T-cell (primary cell): Measurements from ENCODE around the gene TESMIN. TPM values are rescaled to one million over a fixed set of nuclear protein-coding genes. Genes with fewer than 3 reads are reported as not detected.

Experiments used
- ATAC-seq, 4 experiments: fragments of 200-7000 bp in 3 of 4; fragments of 150-1000 bp in 1 of 4; cut with Tn5 transposase; replicated peaks in 1 of 4; 1 replicate in 3 of 4; 2 replicates in 1 of 4; pipeline ENCODE4 v1.10.0; 2021; ENCODE audit warnings: moderate library complexity in 3 of 4, mild to moderate bottlenecking in 2 of 4, moderate number of reproducible peaks in 1 of 4
- CTCF ChIA-PET, 2 donors: fragments of 300-600 bp; sonication (Branson Sonifier 250); formaldehyde crosslinking; loops; one replicate each; lab custom pipeline; 2022; ENCODE audit warnings: antibody characterized with exemption in 2 of 2; lab: Charles Lee
- POLR2A ChIA-PET, 2 donors: fragments of 300-600 bp; sonication (Branson Sonifier 250); formaldehyde crosslinking; loops; one replicate each; lab custom pipeline; 2022; ENCODE audit warnings: antibody characterized with exemption in 2 of 2; lab: Charles Lee
- DNase-seq, 35 experiments: peaks; one replicate each; pipeline versions ENCODE4 v3.0.0 to v3.0.0-alpha.2; 2013 to 2023
- H3K27ac ChIP-seq: one replicate; pipeline ENCODE4 v1.5.1; 2013; ENCODE audit warnings: low read length
- H3K27me3 ChIP-seq, 2 experiments: replicated peaks in 1 of 2; 1 replicate in 1 of 2; 2 replicates in 1 of 2; pipeline versions ENCODE4 v1.6.1 to v1.7.0; 2013; ENCODE audit warnings: low read length in 1 of 2, mixed read lengths in 1 of 2; ENCODE audit not compliant: control insufficient read depth in 2 of 2, insufficient read depth in 2 of 2; ENCODE audit errors: extremely low read depth in 1 of 2
- H3K36me3 ChIP-seq, 2 donors: 1 replicate in 1 of 2; 2 replicates in 1 of 2; pipeline versions ENCODE4 v1.6.1 to v1.7.0; 2013; ENCODE audit warnings: low read length in 1 of 2; ENCODE audit not compliant: control insufficient read depth in 2 of 2, insufficient read depth in 1 of 2; ENCODE audit errors: extremely low read depth in 1 of 2
- H3K4me1 ChIP-seq, 2 experiments: 1 replicate in 1 of 2; 2 replicates in 1 of 2; pipeline versions ENCODE4 v1.6.1 to v1.7.0; 2013; ENCODE audit warnings: low read length in 2 of 2, mixed read lengths in 1 of 2; ENCODE audit not compliant: insufficient read depth in 2 of 2, control insufficient read depth in 1 of 2; ENCODE audit errors: extremely low read depth in 1 of 2
- H3K4me3 ChIP-seq, 2 donors: 1 replicate in 1 of 2; 2 replicates in 1 of 2; pipeline versions ENCODE4 v1.5.1 to v1.7.0; 2013; ENCODE audit warnings: mild to moderate bottlenecking in 2 of 2, low read length in 1 of 2, moderate library complexity in 1 of 2; ENCODE audit not compliant: control insufficient read depth in 1 of 2; ENCODE audit errors: extremely low read depth in 1 of 2
- H3K9me3 ChIP-seq: 2 replicates; pipeline ENCODE4 v1.7.0; 2013
- H3K27ac Mint-ChIP-seq, 2 donors: one replicate each; pipeline ENCODE4 v1.8.0; 2020 to 2021; ENCODE audit warnings: mild to moderate bottlenecking in 2 of 2, mixed read lengths in 2 of 2
- H3K27me3 Mint-ChIP-seq, 2 donors: one replicate each; pipeline ENCODE4 v1.8.0; 2021 to 2022; ENCODE audit warnings: mixed read lengths in 2 of 2
- H3K36me3 Mint-ChIP-seq: one replicate; pipeline ENCODE4 v1.8.0; 2021; ENCODE audit warnings: mixed read lengths
- H3K4me1 Mint-ChIP-seq, 3 donors: one replicate each; pipeline ENCODE4 v1.8.0; 2020 to 2022; ENCODE audit warnings: mixed read lengths in 3 of 3, mild to moderate bottlenecking in 1 of 3
- H3K4me3 Mint-ChIP-seq, 3 donors: one replicate each; pipeline ENCODE4 v1.8.0; 2020 to 2022; ENCODE audit warnings: mild to moderate bottlenecking in 3 of 3, mixed read lengths in 3 of 3, moderate library complexity in 3 of 3
- H3K9me3 Mint-ChIP-seq, 3 donors: one replicate each; pipeline ENCODE4 v1.8.0; 2020 to 2022; ENCODE audit warnings: mixed read lengths in 3 of 3
- WGBS: methylation state at CpG from one replicate; pipeline ENCODE4 v1.1.5; 2013; ENCODE audit warnings: missing lambda C conversion rate; ENCODE audit not compliant: insufficient coverage; 5-methylcytosine and 5-hydroxymethylcytosine counted together
- total RNA-seq, 35 experiments: library from RNA in 6 of 35; stranded (reverse) in 6 of 35; fragments of 120-200 nt in 1 of 35; gene quantifications; one replicate each; pipeline versions ENCODE4 v1.2.1 to v1.2.4 and lab custom pipeline; 2013 to 2026

The TESMIN gene
- total RNA-seq, 5 donors from 2014 or later (not counting 1 experiment from before 2014, with no cell fraction given), result 6.1 to 9.1 (median 7.7) TPM

GRCh38 chr11:68783216-68783821, 32.0 kb upstream of the TESMIN start:
- H3K27me3 ChIP-seq, result no peaks in the 10 kb centered on the region
- Mint-ChIP-seq H3K27ac (no peak overlapping the region), H3K9me3 (no peaks in the 10 kb centered on the region), H3K36me3 (peaks cover 49% of the 10 kb centered on the region), H3K27me3 (no peaks in the 10 kb centered on the region), H3K4me3 (no peak overlapping the region), H3K4me1 (no peaks in the 10 kb centered on the region)
- no peaks in the 10 kb centered on the region for H3K4me1 ChIP-seq
- no peak overlapping the region for H3K27ac ChIP-seq
- H3K36me3 ChIP-seq, result peaks cover 0 to 58% of the 10 kb centered on the region in 2 donors
- ATAC-seq (no peak), DNase-seq (no peak)
- 94% methylated on average over 15 of the region's 16 CpGs for WGBS
- CTCF ChIA-PET, result no interaction called here
- POLR2A ChIA-PET, result no interaction called here
- H3K4me3 ChIP-seq, result no peak overlapping the region
- H3K9me3 ChIP-seq, result no peaks in the 10 kb centered on the region

GRCh38 chr11:68782711-68783110, 31.4 kb upstream of the TESMIN start:
- Histone ChIP-seq H3K9me3 (no peaks in the 10 kb centered on the region), H3K4me1 (no peaks in the 10 kb centered on the region), H3K27ac (no peak overlapping the region), H3K27me3 (no peaks in the 10 kb centered on the region), H3K4me3 (no peak overlapping the region), H3K36me3 (peaks cover 0 to 63% of the 10 kb centered on the region in 2 donors)
- ChIA-PET POLR2A (no interaction called here), CTCF (no interaction called here)
- no peaks in the 10 kb centered on the region for H3K9me3 Mint-ChIP-seq
- ATAC-seq (no peak), DNase-seq (no peak)
- H3K27me3 Mint-ChIP-seq, result no peaks in the 10 kb centered on the region
- peaks cover 53% of the 10 kb centered on the region for H3K36me3 Mint-ChIP-seq
- 94% methylated on average over 25 of the region's 26 CpGs for WGBS
- H3K4me1 Mint-ChIP-seq, result no peaks in the 10 kb centered on the region
- H3K27ac Mint-ChIP-seq, result no peak overlapping the region
- H3K4me3 Mint-ChIP-seq, result no peak overlapping the region

GRCh38 chr11:68780829-68781228, 29.5 kb upstream of the TESMIN start:
- H3K36me3 Mint-ChIP-seq, result peaks cover 56% of the 10 kb centered on the region
- H3K4me3 Mint-ChIP-seq, result no peak overlapping the region
- ChIA-PET CTCF (no interaction called here), POLR2A (no interaction called here)
- no peak overlapping the region for H3K4me3 ChIP-seq
- no peaks in the 10 kb centered on the region for H3K27me3 Mint-ChIP-seq
- H3K4me1 ChIP-seq, result no peaks in the 10 kb centered on the region
- peaks cover 0 to 78% of the 10 kb centered on the region in 2 donors for H3K36me3 ChIP-seq
- DNase-seq, result peak in 1 of 35 experiments; percentile 1
- H3K9me3 Mint-ChIP-seq, result no peaks in the 10 kb centered on the region
- no peaks in the 10 kb centered on the region for H3K27me3 ChIP-seq
- no peak for ATAC-seq
- H3K27ac ChIP-seq, result no peak overlapping the region
- no peak overlapping the region for H3K27ac Mint-ChIP-seq
- no peaks in the 10 kb centered on the region for H3K4me1 Mint-ChIP-seq
- 98% methylated on average over 4 of the region's 4 CpGs for WGBS
- no peaks in the 10 kb centered on the region for H3K9me3 ChIP-seq

GRCh38 chr11:68778205-68778604, 26.9 kb upstream of the TESMIN start:
- Mint-ChIP-seq H3K9me3 (no peaks in the 10 kb centered on the region), H3K36me3 (peaks cover 66% of the 10 kb centered on the region), H3K4me1 (no peaks in the 10 kb centered on the region), H3K27ac (peak overlapping the region in 1 of 2 donors; percentile 31), H3K27me3 (no peaks in the 10 kb centered on the region), H3K4me3 (no peak overlapping the region)
- Histone ChIP-seq H3K27ac (no peak overlapping the region), H3K9me3 (no peaks in the 10 kb centered on the region), H3K27me3 (no peaks in the 10 kb centered on the region), H3K36me3 (peaks cover 0 to 87% of the 10 kb centered on the region in 2 donors), H3K4me1 (no peaks in the 10 kb centered on the region), H3K4me3 (no peak overlapping the region)
- no peak for ATAC-seq
- WGBS, result 100% methylated on average over 1 of the region's 7 CpGs
- no peak for DNase-seq
- POLR2A ChIA-PET, result no interaction called here
- CTCF ChIA-PET, result no interaction called here

- no peak overlapping the region for H3K4me3 Mint-ChIP-seq
- peaks cover 67% of the 10 kb centered on the region for H3K36me3 Mint-ChIP-seq
- ChIA-PET CTCF (no interaction called here), POLR2A (no interaction called here)
- DNase-seq (no peak), ATAC-seq (no peak)
- no peaks in the 10 kb centered on the region for H3K4me1 Mint-ChIP-seq
- H3K27me3 Mint-ChIP-seq, result no peaks in the 10 kb centered on the region
- H3K9me3 Mint-ChIP-seq, result no peaks in the 10 kb centered on the region
- H3K9me3 ChIP-seq, result no peaks in the 10 kb centered on the region
- 90% methylated on average over 5 of the region's 20 CpGs for WGBS
- no peak overlapping the region for H3K4me3 ChIP-seq
- H3K27ac ChIP-seq, result no peak overlapping the region
- no peaks in the 10 kb centered on the region for H3K4me1 ChIP-seq
- no peaks in the 10 kb centered on the region for H3K27me3 ChIP-seq
- peaks cover 0 to 88% of the 10 kb centered on the region in 2 donors for H3K36me3 ChIP-seq
- no peak overlapping the region for H3K27ac Mint-ChIP-seq
These were observed 25.3 kb upstream of the TESMIN start for GRCh38 chr11:68776442-68777235.

GRCh38 chr11:68775951-68776388, 24.6 kb upstream of the TESMIN start:
- H3K4me1 ChIP-seq, result no peaks in the 10 kb centered on the region
- Mint-ChIP-seq H3K4me1 (no peaks in the 10 kb centered on the region), H3K27me3 (no peaks in the 10 kb centered on the region), H3K27ac (no peak overlapping the region), H3K9me3 (no peaks in the 10 kb centered on the region), H3K4me3 (no peak overlapping the region), H3K36me3 (peaks cover 68% of the 10 kb centered on the region)
- POLR2A ChIA-PET, result no interaction called here
- H3K4me3 ChIP-seq, result no peak overlapping the region
- no peaks in the 10 kb centered on the region for H3K27me3 ChIP-seq
- H3K27ac ChIP-seq, result no peak overlapping the region
- ATAC-seq (no peak), DNase-seq (no peak)
- no peaks in the 10 kb centered on the region for H3K9me3 ChIP-seq
- CTCF ChIA-PET, result no interaction called here
- H3K36me3 ChIP-seq, result peaks cover 0 to 89% of the 10 kb centered on the region in 2 donors
- WGBS, result 100% methylated on average over 2 of the region's 4 CpGs
